ENCODE results near the gene NINL.
A peak's percentile ranks its signal among the peaks of the same experiment; 100 is the strongest.
"Not testable (repeated sequence)": the region's sequence is repeated elsewhere in the genome, so short reads cannot be mapped to it uniquely, and the experiment has no call there.

NINL gene

DNA sequence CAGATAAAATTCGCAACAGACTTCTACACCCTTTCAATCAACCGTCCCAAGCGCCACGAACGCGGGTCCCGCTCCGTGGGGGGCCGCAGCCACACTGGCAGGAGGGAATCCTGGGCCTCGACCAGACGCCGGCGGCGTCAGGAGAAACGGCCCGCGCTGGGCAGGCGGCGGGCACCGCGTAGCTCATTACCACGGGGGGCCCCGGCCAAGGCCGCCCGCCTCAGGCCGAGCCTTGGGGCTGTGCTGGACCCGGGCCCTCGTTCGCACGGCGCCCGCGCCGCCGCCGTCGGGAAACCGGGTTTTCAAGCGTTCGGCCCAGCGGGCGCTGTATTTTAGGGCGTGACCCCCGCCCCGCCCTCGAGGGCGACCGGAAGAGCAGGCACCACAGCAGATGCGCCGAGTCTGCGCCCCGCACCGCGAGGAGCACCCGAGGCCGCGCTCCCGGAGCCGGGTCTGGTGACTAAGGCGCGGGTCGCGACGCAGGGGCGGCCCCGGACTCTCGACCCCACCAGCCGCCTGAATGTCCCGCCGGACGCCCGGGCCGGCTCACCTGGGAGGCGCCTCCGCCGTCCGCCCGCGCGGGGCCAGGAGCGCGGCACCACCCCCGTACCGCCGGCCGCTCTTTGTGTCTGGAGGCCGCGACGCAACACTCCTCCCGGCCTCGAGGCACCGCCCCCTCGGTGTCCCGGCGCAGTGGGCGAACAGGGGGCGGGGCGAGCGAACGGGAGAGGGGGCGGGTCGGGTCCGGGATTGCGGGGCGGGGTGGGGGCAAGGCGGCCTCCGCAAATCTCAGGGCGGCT, at the start of gene NINL:
Gene NINL, minus strand, starts transcription at position 627 of the 800 bp plus-strand sequence. CDS start 58,944 bp downstream, outside the sequence.
- peak; percentile 69 to 73 for DNase-seq (ENCODE audit: low read depth in 1 of 2, low spot score in 1 of 2)
- in situ Hi-C loops (cut with HindIII; ENCODE audit: low pct_unique_long_range_greater_than_20kb, low sequenced_read_pairs): no loop called here
- TF ChIP-seq JUND (IDR thresholded peaks at IDR 0.05; ENCODE audit: low read depth): no peak

DNA sequence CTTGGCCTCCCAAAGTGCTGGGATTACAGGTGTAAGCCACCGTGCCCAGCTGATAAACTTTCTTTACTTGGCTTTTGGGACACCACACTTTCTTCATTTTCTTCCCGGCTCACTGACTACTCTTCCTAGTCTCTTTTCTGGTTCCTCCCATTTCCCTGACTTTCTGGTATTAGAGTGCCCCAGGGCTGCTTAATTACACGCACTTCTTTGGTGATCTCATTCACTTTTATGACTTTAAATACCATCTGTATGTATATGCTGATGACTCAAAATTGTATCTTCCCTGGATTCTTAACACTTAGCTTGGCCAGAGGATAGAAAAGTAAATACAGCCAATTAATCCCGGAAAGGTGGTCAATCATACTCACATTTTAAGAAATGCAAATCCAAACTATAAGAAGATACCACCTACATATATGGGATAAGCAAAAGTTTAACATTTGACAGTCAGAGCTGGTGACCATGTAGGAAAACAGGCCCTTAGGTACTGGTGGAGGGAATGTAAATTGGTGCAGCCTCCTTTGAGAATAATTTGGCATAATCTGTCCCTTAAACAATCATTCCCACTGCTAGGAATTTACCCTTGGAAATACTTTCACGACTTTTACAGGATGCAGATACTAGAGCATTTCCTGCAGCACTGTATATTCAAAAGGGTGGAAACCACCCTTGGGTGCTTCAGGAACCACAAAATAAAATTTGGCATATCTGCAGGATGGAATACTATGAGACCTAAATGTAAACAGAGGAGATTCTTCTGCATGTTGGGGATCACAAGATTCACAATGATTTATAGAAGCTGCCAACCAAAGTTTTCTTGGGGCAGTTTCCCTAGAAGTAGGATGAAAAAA, 47.8 kb upstream of the NINL start:
- in situ Hi-C loops (cut with HindIII; ENCODE audit: low pct_unique_long_range_greater_than_20kb, low sequenced_read_pairs): no loop called here
- peak in 1 of 2 experiments; percentile 6 for DNase-seq (ENCODE audit: low read depth in 1 of 2, low spot score in 1 of 2)
- no peak for TF ChIP-seq JUND (IDR thresholded peaks at IDR 0.05; ENCODE audit: low read depth)

DNA sequence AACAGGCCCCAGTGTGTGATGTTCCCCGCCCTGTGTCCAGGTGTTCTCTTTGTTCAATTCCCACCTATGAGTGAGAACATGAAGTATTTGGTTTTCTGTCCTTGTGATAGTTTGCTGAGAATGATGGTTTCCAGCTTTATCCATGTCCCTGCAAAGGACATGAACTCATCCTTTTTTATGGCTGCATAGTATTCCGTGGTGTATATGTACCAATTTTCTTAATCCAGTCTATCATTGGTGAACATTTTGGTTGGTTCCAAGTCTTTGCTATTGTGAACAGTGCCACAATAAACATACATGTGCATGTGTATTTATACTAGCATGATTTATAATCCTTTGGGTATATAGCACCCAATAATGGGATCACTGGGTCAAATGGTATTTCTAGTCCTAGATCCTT, 45.3 kb upstream of the NINL start:
- in situ Hi-C loops (cut with HindIII; ENCODE audit: low pct_unique_long_range_greater_than_20kb, low sequenced_read_pairs); DNase-seq (ENCODE audit: low read depth in 1 of 2, low spot score in 1 of 2): not testable (repeated sequence)

- in situ Hi-C loops (cut with HindIII; ENCODE audit: low pct_unique_long_range_greater_than_20kb, low sequenced_read_pairs): no loop called here
- no peak for TF ChIP-seq JUND (IDR thresholded peaks at IDR 0.05; ENCODE audit: low read depth)
- DNase-seq (ENCODE audit: low read depth in 1 of 2, low spot score in 1 of 2): no peak
Measured at GRCh38 chr20:25629816-25630499, 44.6 kb upstream of the NINL start.

- in situ Hi-C loops (cut with HindIII; ENCODE audit: low pct_unique_long_range_greater_than_20kb, low sequenced_read_pairs): no loop called here
- no peak for DNase-seq (ENCODE audit: low read depth in 1 of 2, low spot score in 1 of 2)
- no peak for TF ChIP-seq JUND (IDR thresholded peaks at IDR 0.05; ENCODE audit: low read depth)
Measured at GRCh38 chr20:25626779-25627178, 41.4 kb upstream of the NINL start.

DNA sequence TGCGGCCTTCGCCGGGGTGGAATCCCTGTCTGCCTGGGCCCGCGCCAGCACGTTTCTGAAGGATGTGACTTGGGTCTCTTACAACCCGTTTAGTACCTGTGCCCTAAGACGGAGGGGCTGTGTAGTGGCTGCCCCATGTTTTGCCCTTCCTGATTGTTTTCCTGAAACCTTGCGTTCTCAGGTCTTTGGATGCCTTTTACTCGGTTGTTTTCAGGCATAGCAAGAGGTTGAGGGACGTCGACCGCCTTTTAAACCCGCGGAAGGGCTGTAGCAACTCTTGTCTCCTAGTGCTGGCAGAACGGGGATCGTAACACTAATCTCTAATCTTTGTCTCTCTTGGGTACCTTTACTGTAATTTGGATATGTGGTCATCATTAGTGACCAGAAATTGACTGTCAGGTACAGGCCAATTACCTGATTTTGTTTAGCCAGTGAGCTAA, 39.2 kb upstream of the NINL start:
- no peak for DNase-seq (ENCODE audit: low read depth in 1 of 2, low spot score in 1 of 2)
- TF ChIP-seq JUND (IDR thresholded peaks at IDR 0.05; ENCODE audit: low read depth): no peak
- in situ Hi-C loops (cut with HindIII; ENCODE audit: low pct_unique_long_range_greater_than_20kb, low sequenced_read_pairs): no loop called here

GRCh38 chr20:25623736-25624499, 38.6 kb upstream of the NINL start, which contains the start of gene NANP:
Gene NANP, minus strand, starts transcription at chr20:25624014. Its CDS starts 66 bp downstream, at chr20:25623948.
- in situ Hi-C loops (cut with HindIII; ENCODE audit: low pct_unique_long_range_greater_than_20kb, low sequenced_read_pairs): no loop called here
- TF ChIP-seq JUND (IDR thresholded peaks at IDR 0.05; ENCODE audit: low read depth): no peak
- peak; percentile 93 to 99 for DNase-seq (ENCODE audit: low read depth in 1 of 2, low spot score in 1 of 2)

DNA sequence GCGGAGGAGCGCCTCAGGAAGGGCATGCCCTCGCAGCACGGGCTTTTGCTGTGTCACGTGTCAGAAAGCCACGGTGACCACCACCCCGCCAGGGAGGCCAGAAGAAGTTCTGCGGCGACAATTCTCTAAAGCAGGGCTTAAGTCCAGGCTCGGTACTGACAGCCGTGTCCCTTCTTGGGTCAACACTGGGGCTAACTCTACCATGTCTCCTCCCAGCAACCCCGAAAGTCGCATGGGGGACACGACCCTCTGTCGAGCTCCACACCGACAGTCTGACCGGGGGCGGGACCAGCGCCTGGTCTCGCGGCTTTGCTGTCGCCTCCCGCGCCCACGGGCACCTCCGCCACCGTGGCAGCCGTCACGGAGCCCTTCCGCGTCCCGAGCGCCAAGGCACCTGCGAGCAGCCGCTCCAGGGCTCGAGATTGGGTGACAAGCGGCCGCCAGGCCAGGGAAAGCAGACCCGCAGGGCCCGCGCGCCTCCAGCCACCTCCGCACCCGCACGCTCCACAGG, 37.9 kb upstream of the NINL start:
- in situ Hi-C loops (cut with HindIII; ENCODE audit: low pct_unique_long_range_greater_than_20kb, low sequenced_read_pairs): no loop called here
- no peak for TF ChIP-seq JUND (IDR thresholded peaks at IDR 0.05; ENCODE audit: low read depth)
- DNase-seq (ENCODE audit: low read depth in 1 of 2, low spot score in 1 of 2): peak; percentile 43 to 60

- in situ Hi-C loops (cut with HindIII; ENCODE audit: low pct_unique_long_range_greater_than_20kb, low sequenced_read_pairs): no loop called here
- peak in 1 of 2 experiments; percentile 3 for DNase-seq (ENCODE audit: low read depth in 1 of 2, low spot score in 1 of 2)
Measured at GRCh38 chr20:25622450-25623224, 37.3 kb upstream of the NINL start.

GRCh38 chr20:25622049-25622448, 36.7 kb upstream of the NINL start:
- in situ Hi-C loops (cut with HindIII; ENCODE audit: low pct_unique_long_range_greater_than_20kb, low sequenced_read_pairs): no loop called here
- DNase-seq (ENCODE audit: low read depth in 1 of 2, low spot score in 1 of 2): no peak
- TF ChIP-seq JUND (IDR thresholded peaks at IDR 0.05; ENCODE audit: low read depth): no peak

More at GRCh38 chr20:25622450-25623224, 37.3 kb upstream of the NINL start:
- TF ChIP-seq JUND (IDR thresholded peaks at IDR 0.05; ENCODE audit: low read depth): no peak

DNA sequence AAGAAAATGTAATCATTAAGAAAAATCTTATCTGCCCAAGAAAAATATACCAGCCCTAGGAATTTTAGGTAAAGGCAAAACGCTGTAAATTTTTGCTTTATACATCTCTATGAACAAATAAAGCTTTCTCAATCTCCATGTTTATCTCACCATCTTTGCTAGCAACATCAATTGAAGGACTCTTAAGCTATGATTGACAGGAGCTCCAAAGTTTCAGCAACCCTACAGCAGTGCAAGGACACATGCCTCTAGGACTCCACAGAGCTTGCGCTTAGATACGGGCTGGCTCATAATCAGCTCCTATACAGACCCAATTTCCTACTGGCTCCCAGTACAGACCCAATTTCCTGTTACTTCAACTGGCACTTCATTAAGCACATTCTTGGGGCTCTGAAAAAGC, 34.2 kb upstream of the NINL start:
- DNase-seq (ENCODE audit: low read depth in 1 of 2, low spot score in 1 of 2): no peak
- TF ChIP-seq JUND (IDR thresholded peaks at IDR 0.05; ENCODE audit: low read depth): no peak
- in situ Hi-C loops (cut with HindIII; ENCODE audit: low pct_unique_long_range_greater_than_20kb, low sequenced_read_pairs): no loop called here
